GM12878 (cell line): ENCODE data around the gene LVRN. TPM values are rescaled to one million over a fixed set of nuclear protein-coding genes. Genes with fewer than 3 reads are reported as not detected.

Experiments
- ATAC-seq: fragments of 200-7000 bp; cut with Tn5 transposase; 3 replicates; pipeline ENCODE4 v1.9.1; 2020; ENCODE audit warnings: mild to moderate bottlenecking, moderate library complexity
- BruUV-seq: library from RNA; stranded (reverse); fragments of 400-500 nt; replicated peaks from 2 replicates; lab custom pipeline; 2021; lab: Mats Ljungman, UMichigan
- CTCF ChIA-PET: fragments of 300-600 bp; sonication (Branson Sonifier 250); formaldehyde crosslinking; extraction: SDS; loops from one replicate; lab custom pipeline; 2021; ENCODE audit warnings: inconsistent platforms; lab: Yijun Ruan, JAX
- POLR2A ChIA-PET: fragments of 350-600 bp; formaldehyde crosslinking; extraction: SDS; loops from one replicate; lab custom pipeline; 2021; ENCODE audit warnings: inconsistent platforms; lab: Charles Lee
- RAD21 ChIA-PET: fragments of 300-600 bp; sonication (Branson Sonifier 250); formaldehyde crosslinking; loops from one replicate; lab custom pipeline; 2023; ENCODE audit warnings: antibody characterized with exemption; ENCODE audit not compliant: unreplicated experiment; lab: Charles Lee
- SMC1A ChIA-PET: fragments of 300-600 bp; sonication (Branson Sonifier 250); formaldehyde crosslinking; loops from one replicate; lab custom pipeline; 2023; ENCODE audit not compliant: unreplicated experiment, uncharacterized antibody; lab: Charles Lee
- DNase-seq: peaks from one replicate; pipeline ENCODE4 v3.0.0-alpha.2; 2011; ENCODE audit warnings: low read depth, low spot score
- FAIRE-seq: peaks from 3 replicates; lab custom pipeline; 2011; peaks lifted over from hg19 to GRCh38; lab: Jason Lieb, UNC
- H2AFZ ChIP-seq: 2 replicates; pipeline ENCODE4 v1.6.0; 2011; ENCODE audit warnings: low read depth, low read length, control low read depth; ENCODE audit not compliant: control insufficient read depth
- H3K27ac ChIP-seq: 2 replicates; pipeline ENCODE4 v1.5.1; 2011; ENCODE audit warnings: control low read depth; ENCODE audit not compliant: control insufficient read depth, insufficient read depth
- H3K27me3 ChIP-seq, 2 experiments: replicated peaks in 1 of 2; 2 replicates each; pipeline versions ENCODE4 v1.6.0 to v1.6.1; 2011; ENCODE audit warnings: low read length in 1 of 2; ENCODE audit not compliant: control insufficient read depth in 2 of 2, insufficient read depth in 2 of 2
- H3K36me3 ChIP-seq, 2 experiments: 2 replicates each; pipeline ENCODE4 v1.5.1; 2011; ENCODE audit warnings: low read length in 1 of 2; ENCODE audit not compliant: control insufficient read depth in 2 of 2, insufficient read depth in 2 of 2
- H3K4me1 ChIP-seq: 2 replicates; pipeline ENCODE4 v1.6.1; 2011; ENCODE audit warnings: mild to moderate bottlenecking, low read length, moderate library complexity, mixed read lengths; ENCODE audit not compliant: control insufficient read depth, insufficient read depth
- H3K4me2 ChIP-seq: 2 replicates; pipeline ENCODE4 v1.6.0; 2011; ENCODE audit warnings: control low read depth; ENCODE audit not compliant: control insufficient read depth, insufficient read depth
- H3K4me3 ChIP-seq: fragments of 200-600 bp; sonication (generic); 2 replicates; pipeline ENCODE4 v1.5.1; 2016
- H3K79me2 ChIP-seq: 2 replicates; pipeline ENCODE4 v1.6.0; 2011; ENCODE audit warnings: low read length; ENCODE audit not compliant: control insufficient read depth, insufficient read depth
- H3K9ac ChIP-seq: 2 replicates; pipeline ENCODE4 v1.8.0; 2011; ENCODE audit warnings: low read length, control low read depth, mixed read lengths; ENCODE audit not compliant: control insufficient read depth, insufficient read depth
- H3K9me3 ChIP-seq: replicated peaks from 3 replicates; pipeline ENCODE4 v1.5.1; 2011; ENCODE audit warnings: mild to moderate bottlenecking, low read length; ENCODE audit not compliant: control insufficient read depth, insufficient read depth
- H4K20me1 ChIP-seq: 2 replicates; pipeline ENCODE4 v1.6.0; 2011; ENCODE audit not compliant: control insufficient read depth, insufficient read depth
- CREM ChIP-seq: IDR thresholded peaks from 2 replicates; pipeline ENCODE4 v1.6.1; 2014; ENCODE audit warnings: antibody characterized with exemption, low read depth
- EED ChIP-seq: sonication (generic); IDR thresholded peaks from 2 replicates; pipeline ENCODE4 v1.6.1; 2016; ENCODE audit warnings: antibody characterized with exemption, low read depth
- EP300 ChIP-seq, 2 experiments: fragments of 150-350 bp in 1 of 2; IDR thresholded peaks; 2 replicates each; pipeline ENCODE4 v1.6.1; 2011 to 2012; ENCODE audit warnings: low read depth in 2 of 2, low read length in 2 of 2, borderline replicate concordance in 1 of 2, improper control_type of control experiment in 1 of 2, inconsistent platforms in 1 of 2; ENCODE audit not compliant: control insufficient read depth in 1 of 2
- FOXM1 ChIP-seq: IDR thresholded peaks from 2 replicates; pipeline ENCODE4 v1.6.1; 2012; ENCODE audit warnings: low read depth, mild to moderate bottlenecking, inconsistent platforms, low read length, moderate library complexity
- HCFC1 ChIP-seq: fragments of 150-350 bp; IDR thresholded peaks from 2 replicates; pipeline ENCODE4 v1.6.1; 2014; ENCODE audit warnings: low read length
- IKZF2 ChIP-seq, 2 experiments: fragments of 450-650 bp; IDR thresholded peaks; 2 replicates each; pipeline ENCODE4 v1.6.1; 2017; ENCODE audit warnings: mild to moderate bottlenecking in 2 of 2, moderate library complexity in 2 of 2
- JUNB ChIP-seq: IDR thresholded peaks from 2 replicates; pipeline ENCODE4 v1.6.1; 2016; ENCODE audit warnings: antibody characterized with exemption, mild to moderate bottlenecking
- MYC ChIP-seq: IDR thresholded peaks from 2 replicates; pipeline ENCODE4 v1.6.1; 2011; ENCODE audit warnings: mild to moderate bottlenecking, low read length, moderate library complexity, inconsistent platforms; ENCODE audit not compliant: insufficient read depth, insufficient replicate concordance, insufficient read length, severe bottlenecking
- NFXL1 ChIP-seq: fragments of 450-650 bp; IDR thresholded peaks from 2 replicates; pipeline ENCODE4 v1.6.1; 2017; ENCODE audit warnings: antibody characterized with exemption, mild to moderate bottlenecking, borderline replicate concordance
- RCOR1 ChIP-seq: conservative IDR thresholded peaks from 2 replicates; pipeline ENCODE4 v1.6.1; 2012; ENCODE audit warnings: low read depth, low read length, improper control_type of control experiment
- SPI1 ChIP-seq: IDR thresholded peaks from 2 replicates; pipeline ENCODE4 v1.6.1; 2011; ENCODE audit warnings: low read depth, mild to moderate bottlenecking, low read length, moderate library complexity, borderline replicate concordance; ENCODE audit not compliant: insufficient read depth
- SUZ12 ChIP-seq: fragments of 200-600 bp; sonication (generic); IDR thresholded peaks from one replicate; pipeline ENCODE4 v1.6.1; 2018; ENCODE audit warnings: antibody characterized with exemption, mild to moderate bottlenecking; ENCODE audit not compliant: unreplicated experiment
- ZBTB4 ChIP-seq: fragments of 450-650 bp; formaldehyde crosslinking; IDR thresholded peaks from 2 replicates; pipeline ENCODE4 v1.4.0; 2022; ENCODE audit warnings: mild to moderate bottlenecking, moderate library complexity
- ZZZ3 ChIP-seq: IDR thresholded peaks from 2 replicates; pipeline ENCODE4 v1.6.1; 2011; ENCODE audit warnings: low read depth; ENCODE audit not compliant: control insufficient read depth, insufficient read length
- WGBS: methylation state at CpG from one replicate; pipeline ENCODE4 v1.1.6; 2016; ENCODE audit warnings: low lambda C conversion rate; ENCODE audit not compliant: insufficient replicate concordance, insufficient coverage; ENCODE audit errors: missing lambda C conversion rate; 5-methylcytosine and 5-hydroxymethylcytosine counted together
- in situ Hi-C: fragments of 300-500 bp; cut with MboI; formaldehyde crosslinking; loops from 9 replicates; pipeline ENCODE4 v1.14.3; 2018; ENCODE audit warnings: mixed read lengths
- intact Hi-C: fragments of 100-400 bp; cut with micrococcal nuclease; formaldehyde crosslinking; loops from one replicate; pipeline ENCODE4 v1.14.2; 2022; ENCODE audit not compliant: unreplicated experiment
- polyA plus RNA-seq, 11 experiments: library from polyadenylated mRNA; depleted of rRNA in 4 of 11; unstranded in 6 of 11; stranded (reverse) in 5 of 11; fragments of >200 nt; fragmentation: Nextera tagmentation in 4 of 11; fragmentation: Illumina TruSeq in 1 of 11; extraction: Ambion mirVana in 4 of 11; extraction: Trizol in 1 of 11; gene quantifications; 1 replicate in 1 of 11; 2 replicates in 10 of 11; pipeline versions ENCODE4 v1.2.1 to v1.2.3, GENCODE V29; 2011 to 2016; ENCODE audit warnings: inconsistent platforms in 2 of 11, missing spikeins in 2 of 11, low read depth in 1 of 11
- total RNA-seq, 4 experiments: library from RNA; depleted of rRNA in 3 of 4; stranded (reverse); fragments of >200 nt in 3 of 4; fragmentation: Illumina TruSeq in 1 of 4; extraction: Trizol in 1 of 4; gene quantifications; 2 replicates each; pipeline versions ENCODE4 v1.2.1 to v1.2.3, GENCODE V29; 2013 to 2021
- TF ChIP-seq, protein P1 (sequence below): fragments of 450-650 bp; IDR thresholded peaks from 2 replicates; pipeline ENCODE4 v1.6.1; 2017; ENCODE audit warnings: mild to moderate bottlenecking, moderate library complexity
- TF ChIP-seq, protein P2 (sequence below): IDR thresholded peaks from 2 replicates; pipeline ENCODE4 v1.6.1; 2011; ENCODE audit warnings: low read depth, low read length, improper control_type of control experiment, borderline replicate concordance

Gene LVRN
- total and polyA plus RNA-seq, 10 of the 15 experiments (the other 5 are each of a cell fraction or from before 2014, with no cell fraction given), result 0.04 to 0.87 (median 0.11) TPM; not detected in 4

GRCh38 chr5:116013207-116013785 is 51.0 kb downstream of the LVRN start:
- intact Hi-C loops (no loop called here), in situ Hi-C loops (no loop called here)
- Histone ChIP-seq H3K4me1 (no peaks in the 10 kb centered on the region), H4K20me1 (no peaks in the 10 kb centered on the region), H3K9ac (no peak overlapping the region), H3K27ac (no peak overlapping the region), H2AFZ (no peak overlapping the region), H3K9me3 (no peaks in the 10 kb centered on the region), H3K4me2 (no peak overlapping the region), H3K27me3 (peaks cover 0 to 1% of the 10 kb centered on the region in 2 experiments; a peak in 1 of 4 replicates), H3K79me2 (no peaks in the 10 kb centered on the region), H3K36me3 (no peaks in the 10 kb centered on the region), H3K4me3 (no peak overlapping the region)
- ChIA-PET SMC1A (no interaction called here), CTCF (interaction anchor here (1.2 kb wide), 1 partner anchor 25 kb away, joined by 5 read pairs; no protein-coding TSS in a partner anchor), POLR2A (no interaction called here), RAD21 (no interaction called here)
- FAIRE-seq, result no peak
- 56% methylated on average over 6 of the region's 6 CpGs for WGBS
- BruUV-seq, result no TSS peak
- no peak for DNase-seq
- ATAC-seq, result no peak
- TF ChIP-seq EP300 (IDR thresholded peaks at IDR 0.05; ENCODE audit: borderline replicate concordance in 1 of 2, control insufficient read depth in 1 of 2, low read depth in 2 of 2, low read length in 2 of 2) (no peak), FOXM1 (no peak), RCOR1 (no peak), ZBTB4 (CRISPR knock-in tag) (no peak), SUZ12 (no peak), CREM (no peak), MYC (no peak), EED (no peak), SPI1 (no peak), NFXL1 (no peak), ZZZ3 (no peak), JUNB (no peak), IKZF2 (IDR thresholded peaks at IDR 0.05) (no peak), HCFC1 (no peak)
- TF ChIP-seq, protein P1, sequence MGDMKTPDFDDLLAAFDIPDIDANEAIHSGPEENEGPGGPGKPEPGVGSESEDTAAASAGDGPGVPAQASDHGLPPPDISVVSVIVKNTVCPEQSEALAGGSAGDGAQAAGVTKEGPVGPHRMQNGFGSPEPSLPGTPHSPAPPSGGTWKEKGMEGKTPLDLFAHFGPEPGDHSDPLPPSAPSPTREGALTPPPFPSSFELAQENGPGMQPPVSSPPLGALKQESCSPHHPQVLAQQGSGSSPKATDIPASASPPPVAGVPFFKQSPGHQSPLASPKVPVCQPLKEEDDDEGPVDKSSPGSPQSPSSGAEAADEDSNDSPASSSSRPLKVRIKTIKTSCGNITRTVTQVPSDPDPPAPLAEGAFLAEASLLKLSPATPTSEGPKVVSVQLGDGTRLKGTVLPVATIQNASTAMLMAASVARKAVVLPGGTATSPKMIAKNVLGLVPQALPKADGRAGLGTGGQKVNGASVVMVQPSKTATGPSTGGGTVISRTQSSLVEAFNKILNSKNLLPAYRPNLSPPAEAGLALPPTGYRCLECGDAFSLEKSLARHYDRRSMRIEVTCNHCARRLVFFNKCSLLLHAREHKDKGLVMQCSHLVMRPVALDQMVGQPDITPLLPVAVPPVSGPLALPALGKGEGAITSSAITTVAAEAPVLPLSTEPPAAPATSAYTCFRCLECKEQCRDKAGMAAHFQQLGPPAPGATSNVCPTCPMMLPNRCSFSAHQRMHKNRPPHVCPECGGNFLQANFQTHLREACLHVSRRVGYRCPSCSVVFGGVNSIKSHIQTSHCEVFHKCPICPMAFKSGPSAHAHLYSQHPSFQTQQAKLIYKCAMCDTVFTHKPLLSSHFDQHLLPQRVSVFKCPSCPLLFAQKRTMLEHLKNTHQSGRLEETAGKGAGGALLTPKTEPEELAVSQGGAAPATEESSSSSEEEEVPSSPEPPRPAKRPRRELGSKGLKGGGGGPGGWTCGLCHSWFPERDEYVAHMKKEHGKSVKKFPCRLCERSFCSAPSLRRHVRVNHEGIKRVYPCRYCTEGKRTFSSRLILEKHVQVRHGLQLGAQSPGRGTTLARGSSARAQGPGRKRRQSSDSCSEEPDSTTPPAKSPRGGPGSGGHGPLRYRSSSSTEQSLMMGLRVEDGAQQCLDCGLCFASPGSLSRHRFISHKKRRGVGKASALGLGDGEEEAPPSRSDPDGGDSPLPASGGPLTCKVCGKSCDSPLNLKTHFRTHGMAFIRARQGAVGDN, result no peak
- TF ChIP-seq, protein P2, sequence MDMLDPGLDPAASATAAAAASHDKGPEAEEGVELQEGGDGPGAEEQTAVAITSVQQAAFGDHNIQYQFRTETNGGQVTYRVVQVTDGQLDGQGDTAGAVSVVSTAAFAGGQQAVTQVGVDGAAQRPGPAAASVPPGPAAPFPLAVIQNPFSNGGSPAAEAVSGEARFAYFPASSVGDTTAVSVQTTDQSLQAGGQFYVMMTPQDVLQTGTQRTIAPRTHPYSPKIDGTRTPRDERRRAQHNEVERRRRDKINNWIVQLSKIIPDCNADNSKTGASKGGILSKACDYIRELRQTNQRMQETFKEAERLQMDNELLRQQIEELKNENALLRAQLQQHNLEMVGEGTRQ, result no peak
